GM04503 (cell line): ENCODE data around the gene PTMA.

Experiments
- DNase-seq: peaks from one replicate; pipeline ENCODE4 v3.0.0-alpha.2; 2012; ENCODE audit warnings: low read depth

PTMA gene

DNA sequence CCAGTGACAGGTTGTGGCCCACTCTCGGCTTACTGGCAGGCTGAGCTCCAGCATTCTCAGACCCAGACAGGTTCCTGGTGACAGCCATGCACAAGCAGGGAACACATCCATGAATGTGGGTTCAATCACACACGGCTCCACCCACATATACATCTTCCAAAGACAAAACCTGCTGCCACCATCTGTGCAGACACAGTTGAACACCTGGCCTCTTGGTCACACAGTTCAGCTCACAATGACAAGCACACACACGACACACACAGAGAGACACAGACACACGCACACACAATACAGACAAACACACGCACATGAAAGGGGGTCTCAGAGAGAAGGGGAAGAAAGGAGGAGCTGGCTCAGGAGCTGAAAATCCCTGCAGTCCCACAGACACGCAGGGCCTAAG lies 32.1 kb upstream of the PTMA start:
- no peak for DNase-seq

GRCh38 chr2:231677632-231678104 lies 30.7 kb upstream of the PTMA start:
- DNase-seq = no peak

- DNase-seq = no peak
These were observed 28.4 kb upstream of the PTMA start for GRCh38 chr2:231679908-231680284.

- no peak for DNase-seq
These were observed 27.9 kb upstream of the PTMA start for GRCh38 chr2:231680285-231680991.

GRCh38 chr2:231680992-231681852 lies 27.1 kb upstream of the PTMA start:
- DNase-seq = no peak

GRCh38 chr2:231682603-231683291 lies 25.6 kb upstream of the PTMA start:
- DNase-seq = no peak

DNA sequence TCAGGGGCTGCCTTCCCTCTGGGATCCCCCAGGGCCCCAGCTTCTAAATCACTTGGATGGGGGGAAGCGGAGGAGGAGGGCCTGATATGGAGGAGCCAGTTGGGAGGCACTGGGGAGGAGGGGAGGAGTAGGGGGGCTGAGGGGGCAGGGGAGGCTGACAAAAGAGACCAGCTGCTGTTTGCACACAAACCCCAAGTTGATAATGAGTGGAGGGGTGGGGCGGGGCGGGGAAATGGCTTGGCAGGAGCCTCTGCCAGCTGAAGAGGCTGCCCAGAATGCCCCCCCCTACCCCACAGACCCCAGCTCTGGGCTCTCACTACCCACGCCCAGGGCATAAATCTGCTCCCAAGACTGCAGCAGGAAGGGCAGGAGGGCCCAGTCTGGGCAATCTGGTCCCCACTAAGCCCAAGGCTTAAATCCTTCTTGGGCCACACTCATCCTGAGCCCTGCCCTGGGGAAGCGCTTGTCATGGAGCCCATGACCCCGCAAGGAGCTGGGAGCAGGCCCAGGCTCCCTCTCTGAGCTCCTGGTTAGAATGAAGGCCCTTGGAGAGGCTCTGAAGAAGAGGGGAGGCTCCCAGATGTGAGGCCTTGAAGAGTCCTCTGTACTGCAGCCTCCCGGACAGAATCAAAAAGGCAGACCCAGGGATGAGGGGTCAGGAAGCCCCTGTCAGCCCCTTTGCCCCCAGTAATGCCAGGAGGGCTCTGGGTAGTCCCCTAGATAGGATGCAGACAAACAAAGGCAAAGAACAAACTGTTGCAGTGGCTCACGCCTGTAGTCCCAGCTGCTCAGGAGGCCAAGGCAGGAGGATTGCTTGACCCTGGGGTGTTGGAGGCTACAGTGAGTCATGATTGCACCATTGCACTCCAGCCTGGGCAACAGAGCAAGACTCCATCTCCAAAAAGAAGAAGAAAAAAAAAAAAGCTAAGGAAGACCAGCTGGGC lies 24.8 kb upstream of the PTMA start:
- no peak for DNase-seq

DNA sequence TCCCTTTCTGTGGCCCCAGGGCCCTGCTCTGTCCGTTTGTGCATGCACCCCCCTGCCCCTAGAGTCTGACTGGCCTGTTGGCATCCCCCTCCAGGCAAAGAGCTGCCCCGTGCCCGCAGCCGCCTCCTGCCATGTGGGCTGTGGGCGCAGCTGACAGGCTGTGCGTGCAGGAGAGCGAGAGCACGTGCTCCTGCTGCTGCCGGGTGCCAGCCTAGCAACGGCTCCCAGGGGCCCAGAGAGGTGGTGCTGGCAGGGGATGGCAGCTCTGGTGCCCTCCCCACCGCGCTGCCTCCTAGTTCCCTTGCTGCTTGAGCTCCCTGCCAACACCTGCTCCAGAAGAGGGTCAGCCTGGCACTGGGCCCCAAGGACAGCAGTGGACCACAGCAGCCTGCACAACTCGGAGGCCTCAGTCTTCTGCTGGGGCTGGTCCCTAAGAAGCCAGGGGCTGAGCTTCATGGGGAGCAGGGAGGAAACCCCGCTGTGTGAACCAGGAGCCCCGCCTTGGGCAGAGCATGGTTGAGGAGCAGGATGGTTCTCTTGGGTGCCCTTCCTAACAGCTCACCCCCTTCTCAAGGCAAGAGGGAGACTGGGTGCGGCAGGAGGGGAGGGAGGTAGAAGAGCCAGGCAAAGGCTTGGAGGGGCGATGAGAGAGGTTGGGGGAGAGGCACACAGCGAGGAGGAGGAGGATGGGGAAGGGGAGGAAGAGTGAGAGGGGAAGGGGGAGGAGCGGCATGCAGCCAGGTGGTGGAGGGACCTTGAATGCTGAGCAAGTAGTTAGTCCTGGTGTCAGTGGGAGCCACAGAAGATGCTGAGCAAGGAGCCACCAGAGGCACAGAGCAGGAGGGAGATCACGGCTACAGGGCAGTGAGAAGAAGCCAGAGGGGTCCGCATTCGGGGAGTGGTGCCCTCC lies 23.8 kb upstream of the PTMA start:
- no peak for DNase-seq

GRCh38 chr2:231685349-231686191 lies 22.8 kb upstream of the PTMA start:
- DNase-seq = no peak

DNA sequence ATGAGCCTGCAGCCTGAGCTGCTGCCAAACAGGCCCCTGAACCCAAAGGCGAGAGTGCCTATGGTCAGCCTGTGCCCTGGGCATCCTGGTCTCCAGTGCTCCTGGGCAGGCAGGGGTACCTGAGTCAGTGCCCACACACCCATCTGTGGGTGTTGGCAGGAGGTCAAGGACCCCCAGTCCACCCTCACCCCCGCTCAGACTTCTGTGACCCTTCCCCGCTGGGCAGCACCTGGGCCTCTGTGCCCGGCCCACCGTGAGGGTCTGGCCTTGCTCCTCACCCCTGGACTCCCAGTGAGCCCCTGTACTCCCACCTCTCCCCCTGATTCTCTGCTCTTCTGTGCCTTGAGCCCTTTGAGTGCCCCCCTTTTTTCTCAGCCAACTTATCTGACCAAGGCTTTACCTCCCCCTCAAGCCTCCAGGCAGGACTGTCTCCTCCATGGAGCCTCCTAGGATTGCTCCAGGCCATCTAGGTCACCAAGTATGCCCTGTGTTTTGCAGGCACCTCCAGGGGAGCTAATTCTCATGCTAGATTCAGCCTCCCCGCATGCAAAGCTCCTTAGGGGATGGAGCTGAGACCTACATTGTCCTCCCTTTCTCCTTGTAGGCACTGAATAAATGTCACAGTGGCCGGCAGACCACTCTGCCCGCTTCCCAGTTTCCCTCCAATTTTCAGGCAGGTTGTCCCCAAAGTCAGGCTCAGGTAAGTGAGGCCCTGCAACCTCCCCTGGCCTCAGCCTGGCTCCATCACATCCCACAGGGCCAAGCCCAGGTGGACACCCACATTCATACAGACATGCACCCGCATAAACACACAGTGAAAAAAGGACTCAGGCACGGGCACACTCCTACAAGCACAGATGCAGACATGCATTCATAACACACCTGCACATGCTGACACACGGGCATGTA lies 21.9 kb upstream of the PTMA start:
- no peak for DNase-seq

DNA sequence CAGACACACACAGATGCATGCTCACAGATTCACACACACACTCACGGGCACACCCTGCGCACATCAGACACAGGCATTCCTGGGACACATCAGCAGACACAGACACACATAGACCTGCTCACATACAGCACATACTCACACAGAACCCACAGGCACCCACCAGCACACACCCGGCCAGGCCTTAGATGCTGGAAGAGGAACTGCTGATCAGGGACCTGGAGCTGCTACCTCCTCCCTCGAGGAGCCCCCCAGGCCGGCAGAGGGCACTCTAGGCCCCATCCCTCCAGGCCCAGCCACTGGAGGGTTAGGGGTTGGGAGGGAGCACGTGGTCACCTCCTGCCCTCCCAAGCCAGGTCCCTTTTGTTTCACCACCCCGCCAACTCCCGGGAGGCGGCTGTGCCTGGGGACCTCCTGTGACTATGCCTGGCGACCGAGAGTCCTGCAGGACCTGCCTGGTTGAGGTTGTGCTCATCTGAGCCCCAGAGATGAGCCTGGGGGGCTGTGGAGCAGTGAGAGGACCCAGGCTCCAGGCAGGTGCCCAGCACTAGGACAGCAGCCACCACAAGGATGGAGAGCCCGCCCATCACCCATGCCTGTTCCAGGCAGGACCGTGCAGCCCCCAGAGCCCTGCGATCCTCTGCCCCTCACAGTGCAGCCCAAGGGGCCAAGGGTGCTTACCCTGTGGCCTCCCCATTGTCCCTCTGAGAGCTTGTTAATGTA lies 21.0 kb upstream of the PTMA start:
- no peak for DNase-seq

- no peak for DNase-seq
These were observed 20.4 kb upstream of the PTMA start for GRCh38 chr2:231687961-231688360.

GRCh38 chr2:231688719-231689118 lies 19.6 kb upstream of the PTMA start:
- no peak for DNase-seq

DNA sequence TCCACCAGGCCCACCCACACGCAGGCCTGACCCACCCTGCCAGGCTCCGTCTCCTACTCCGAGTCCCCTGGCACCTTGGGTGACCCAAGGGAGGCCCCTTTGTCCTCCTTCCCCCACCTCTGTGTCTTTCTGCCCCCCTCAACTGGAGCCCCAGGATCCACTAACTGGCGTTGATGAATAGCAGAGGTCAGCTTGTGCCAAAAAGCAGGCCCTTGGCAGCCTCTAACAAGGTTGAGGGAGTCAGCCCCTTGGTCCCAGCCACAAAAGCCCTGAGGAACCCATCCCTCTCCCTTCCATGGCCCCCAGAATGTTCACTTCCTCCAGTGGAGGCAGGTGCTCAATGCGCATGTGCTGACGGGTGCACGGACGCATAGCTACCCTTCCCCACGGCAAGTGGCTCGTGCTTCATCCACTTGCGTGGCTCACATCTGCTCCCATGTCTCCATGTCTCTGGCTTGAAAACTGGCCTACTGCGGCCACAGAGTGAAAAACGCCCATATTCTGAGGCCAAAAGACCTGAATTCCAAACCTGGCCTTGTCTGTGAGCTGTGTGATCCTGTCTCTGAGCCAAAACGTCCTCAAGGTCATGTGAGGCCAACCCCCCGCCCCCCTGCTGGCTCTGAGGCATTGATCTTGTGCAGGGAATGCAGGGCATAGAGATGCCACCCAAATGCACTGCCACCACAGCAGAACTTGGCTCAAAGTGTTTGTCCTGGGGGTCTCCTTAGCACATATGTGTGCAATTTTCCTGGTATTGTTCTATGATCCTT lies 19.0 kb upstream of the PTMA start:
- no peak for DNase-seq

DNA sequence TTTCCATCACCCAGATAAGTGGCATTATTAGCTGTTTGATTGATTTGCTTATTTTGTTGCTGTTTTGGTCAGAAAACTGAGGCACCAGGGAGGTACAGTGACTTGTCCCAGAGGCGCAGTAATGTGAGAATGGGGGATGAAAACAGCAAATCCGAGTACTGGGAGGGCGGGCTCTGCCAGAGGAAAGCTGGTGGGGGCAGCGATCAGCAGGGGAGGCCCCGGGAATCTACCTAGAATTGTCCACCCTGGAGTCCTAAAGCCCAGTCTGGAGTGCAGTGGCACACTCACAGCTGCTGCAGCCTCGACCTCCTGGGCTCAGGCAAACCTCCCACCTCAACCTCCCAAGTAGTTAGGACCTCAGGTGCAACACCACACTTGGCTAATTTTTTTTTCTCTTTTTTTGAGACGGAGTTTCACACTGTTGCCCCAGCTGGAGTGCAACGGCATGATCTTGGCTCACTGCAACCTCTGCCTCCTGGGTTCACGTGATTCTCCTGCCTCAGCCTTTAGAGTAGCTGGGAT lies 17.0 kb upstream of the PTMA start:
- no peak for DNase-seq

- no peak for DNase-seq
These were observed 15.5 kb upstream of the PTMA start for GRCh38 chr2:231692847-231693246.

GRCh38 chr2:231693956-231694355 lies 14.4 kb upstream of the PTMA start:
- DNase-seq = no peak
